Fibroblast of mammary gland (primary cell): ENCODE measurements around the gene MYH10.

Experiments
- DNase-seq: peaks from one replicate; pipeline ENCODE4 v3.0.0-alpha.2; 2010; ENCODE audit warnings: low read depth
- H3K4me3 ChIP-seq: 2 replicates; pipeline ENCODE4 v1.5.1; 2011; ENCODE audit warnings: low read depth, mild to moderate bottlenecking, low read length, moderate library complexity; ENCODE audit not compliant: control insufficient read depth
- TF ChIP-seq, protein P1 (sequence below): conservative IDR thresholded peaks from 2 replicates; pipeline ENCODE4 v1.5.1; 2011; ENCODE audit warnings: low read depth, low read length, inconsistent platforms; ENCODE audit not compliant: control insufficient read depth, insufficient read depth

The MYH10 gene

GRCh38 chr17:8630227-8630801 is at the start of gene MYH10:
MYH10 (minus strand) TSS chr17:8630725; CDS start chr17:8623246, 7,479 bp downstream.
- TF ChIP-seq, protein P1, sequence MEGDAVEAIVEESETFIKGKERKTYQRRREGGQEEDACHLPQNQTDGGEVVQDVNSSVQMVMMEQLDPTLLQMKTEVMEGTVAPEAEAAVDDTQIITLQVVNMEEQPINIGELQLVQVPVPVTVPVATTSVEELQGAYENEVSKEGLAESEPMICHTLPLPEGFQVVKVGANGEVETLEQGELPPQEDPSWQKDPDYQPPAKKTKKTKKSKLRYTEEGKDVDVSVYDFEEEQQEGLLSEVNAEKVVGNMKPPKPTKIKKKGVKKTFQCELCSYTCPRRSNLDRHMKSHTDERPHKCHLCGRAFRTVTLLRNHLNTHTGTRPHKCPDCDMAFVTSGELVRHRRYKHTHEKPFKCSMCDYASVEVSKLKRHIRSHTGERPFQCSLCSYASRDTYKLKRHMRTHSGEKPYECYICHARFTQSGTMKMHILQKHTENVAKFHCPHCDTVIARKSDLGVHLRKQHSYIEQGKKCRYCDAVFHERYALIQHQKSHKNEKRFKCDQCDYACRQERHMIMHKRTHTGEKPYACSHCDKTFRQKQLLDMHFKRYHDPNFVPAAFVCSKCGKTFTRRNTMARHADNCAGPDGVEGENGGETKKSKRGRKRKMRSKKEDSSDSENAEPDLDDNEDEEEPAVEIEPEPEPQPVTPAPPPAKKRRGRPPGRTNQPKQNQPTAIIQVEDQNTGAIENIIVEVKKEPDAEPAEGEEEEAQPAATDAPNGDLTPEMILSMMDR = no peak
- DNase-seq = no peak
- peak within 1 kb of the TSS; percentile 90 for H3K4me3 ChIP-seq

DNA sequence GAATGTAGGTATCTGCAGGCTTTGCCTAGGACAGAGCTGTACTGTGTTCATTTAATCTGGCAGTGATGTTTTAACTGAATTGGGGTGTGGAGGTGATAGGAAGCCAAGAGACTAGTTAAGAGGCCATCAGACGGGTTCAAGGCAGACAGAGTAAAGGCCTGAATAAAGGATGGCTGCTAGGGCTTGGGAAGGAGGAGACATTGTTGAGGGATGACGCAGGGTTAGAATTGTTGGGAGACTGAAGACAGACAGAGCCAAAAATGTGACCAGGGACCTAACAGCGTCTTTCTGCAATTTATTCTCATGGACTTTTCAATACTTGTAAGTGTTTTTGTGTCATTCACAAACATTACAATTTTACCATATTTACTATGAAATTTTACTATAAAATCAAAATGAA is 48.6 kb upstream of the MYH10 start:
- TF ChIP-seq, protein P1 = no peak
- no peak for DNase-seq
- no peak overlapping the region for H3K4me3 ChIP-seq

DNA sequence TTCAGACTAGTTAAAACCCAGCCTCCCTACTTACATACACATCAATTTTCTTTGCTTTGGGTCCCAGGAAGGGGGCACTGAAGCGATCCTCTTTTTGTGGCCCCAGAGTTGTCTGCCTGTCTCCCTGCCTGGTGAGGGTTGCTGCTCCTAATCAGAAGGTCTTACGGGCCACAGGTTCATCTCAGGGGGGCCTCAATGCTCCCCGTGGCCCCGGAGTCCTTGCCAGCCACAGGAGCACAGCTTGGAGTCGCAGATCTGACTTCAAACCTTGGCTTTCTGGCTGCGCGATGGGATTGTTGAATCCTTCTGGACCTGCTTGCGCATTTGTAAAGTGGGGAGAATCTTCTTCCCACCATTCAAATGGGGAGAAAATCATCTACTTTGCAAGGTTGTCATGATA is 44.8 kb upstream of the MYH10 start:
- DNase-seq = no peak
- H3K4me3 ChIP-seq = no peak overlapping the region
- TF ChIP-seq, protein P1 = no peak

DNA sequence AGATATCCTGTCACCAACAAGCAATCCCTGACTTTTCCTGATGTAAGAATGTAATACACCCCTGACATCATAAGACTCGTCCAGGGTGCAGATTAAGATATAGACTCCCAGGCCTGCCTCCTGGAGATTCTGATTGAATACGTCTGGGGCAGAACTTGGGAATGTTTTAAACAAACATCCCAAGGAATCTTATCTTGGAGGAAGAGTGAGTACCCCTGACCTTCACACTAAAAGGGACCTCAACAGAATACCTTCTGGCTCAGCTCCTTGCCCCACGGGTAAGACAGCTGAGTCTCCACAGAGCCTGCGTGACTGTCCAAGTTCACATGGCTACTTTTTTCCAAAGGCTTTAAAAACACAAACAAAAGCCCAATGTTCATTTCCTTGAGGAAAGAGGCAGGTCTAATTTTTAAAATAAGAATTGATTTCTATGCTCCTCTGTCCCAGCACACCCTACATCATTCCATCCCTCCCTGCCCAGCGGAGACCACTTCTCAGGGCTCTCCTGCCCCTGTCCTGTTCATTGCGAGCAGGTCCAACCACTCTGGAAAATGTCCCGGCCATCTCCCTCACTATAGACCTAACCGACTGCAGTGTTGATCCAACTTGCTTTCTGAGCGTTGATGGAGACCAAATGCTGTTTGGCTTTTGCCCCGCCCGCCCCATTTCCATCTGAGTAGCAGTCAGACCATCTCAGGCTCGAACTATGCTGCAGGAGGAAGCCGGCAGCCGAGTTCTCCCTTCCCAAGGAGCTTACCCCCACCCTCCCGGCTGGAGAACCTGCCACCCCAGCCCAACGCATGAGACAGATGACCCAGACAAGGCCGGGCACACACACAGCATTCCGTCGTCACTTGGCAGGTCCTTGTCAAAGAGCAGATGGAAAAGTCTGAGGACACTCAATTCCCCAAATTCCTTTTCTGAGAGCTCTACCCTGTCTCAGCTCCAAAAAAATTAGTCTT is 44.1 kb upstream of the MYH10 start:
- H3K4me3 ChIP-seq = no peak overlapping the region
- TF ChIP-seq, protein P1 = no peak
- DNase-seq = no peak

- H3K4me3 ChIP-seq = no peak overlapping the region
- TF ChIP-seq, protein P1 = no peak
- peak; percentile 75 for DNase-seq
Observed at GRCh38 chr17:8673612-8674011, 43.1 kb upstream of the MYH10 start.

DNA sequence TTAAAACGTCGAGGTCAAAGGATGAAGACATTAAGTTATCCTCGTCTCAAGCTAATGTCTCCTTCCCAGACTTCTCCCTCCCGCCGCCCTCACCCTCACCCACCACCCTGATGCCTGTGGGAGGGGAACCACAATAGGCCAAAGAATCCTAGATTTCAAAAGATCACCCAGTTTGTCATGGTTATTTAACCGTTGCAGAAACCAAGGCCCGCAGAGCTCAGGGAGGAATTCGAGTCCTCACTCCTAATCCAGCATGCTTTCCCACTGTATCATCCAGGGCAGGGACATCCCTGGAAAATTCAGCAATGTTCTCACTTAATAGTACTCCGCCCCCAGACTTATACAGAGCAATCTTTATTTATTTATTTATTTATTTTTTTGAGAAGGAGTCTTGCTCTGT is 41.8 kb upstream of the MYH10 start:
- no peak overlapping the region for H3K4me3 ChIP-seq
- TF ChIP-seq, protein P1 = no peak
- no peak for DNase-seq
